Measurements from ENCODE around the gene FAM124B.

The FAM124B gene

DNA sequence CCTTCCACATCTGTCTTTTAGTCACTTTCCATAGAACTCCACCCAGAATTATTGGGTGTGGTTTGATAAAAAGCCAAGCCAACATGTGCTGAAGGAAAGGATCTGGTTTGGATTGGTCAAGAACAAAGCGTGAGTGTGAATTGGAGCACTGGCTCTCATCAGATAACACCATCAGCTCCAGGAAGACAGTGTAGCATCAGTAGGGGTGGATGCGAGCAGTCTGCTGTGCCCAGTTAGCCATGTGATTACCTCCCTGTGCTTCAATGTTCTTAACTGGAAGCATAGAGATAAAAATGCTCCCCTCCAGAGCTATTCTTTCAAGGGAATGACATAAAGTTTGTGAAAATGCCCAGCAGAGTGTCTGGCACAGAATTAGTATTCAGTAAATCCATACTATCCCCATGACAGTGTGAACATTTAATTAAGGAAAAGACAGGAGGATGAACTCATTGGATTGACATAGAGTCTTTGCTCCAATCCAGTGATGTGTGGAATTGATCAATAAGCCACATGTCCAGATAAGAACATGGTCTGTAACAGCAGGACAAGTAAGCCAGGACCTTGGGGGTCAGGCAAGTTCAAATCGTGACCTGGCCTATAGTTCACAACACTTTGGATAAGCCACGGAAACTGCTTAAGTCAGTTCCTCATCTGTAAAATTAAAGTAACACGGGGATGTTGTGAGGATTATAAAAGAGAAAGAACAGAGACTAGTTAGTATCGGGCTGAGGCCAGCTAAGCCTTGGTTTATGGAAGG is 68.0 kb downstream of the FAM124B start:
- FAIRE-seq: no peak

DNA sequence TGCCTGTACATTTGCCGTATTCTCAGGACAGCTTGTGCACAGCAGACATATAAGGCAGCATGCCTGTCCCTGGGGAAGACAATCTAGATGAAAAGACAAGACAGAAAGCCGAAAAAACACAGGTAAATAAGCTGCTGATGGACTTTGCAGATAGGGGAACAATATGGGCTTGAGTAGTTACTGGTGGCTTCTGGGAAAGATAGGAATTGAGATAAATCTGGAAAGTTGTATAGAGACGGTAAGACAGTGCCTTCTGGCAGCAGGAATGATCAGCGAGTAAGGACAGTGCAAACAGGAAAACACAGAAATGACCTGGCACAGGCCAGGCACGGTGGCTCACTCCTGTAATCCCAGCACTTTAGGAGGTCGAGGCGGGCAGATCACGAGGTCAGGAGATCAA is 70.2 kb downstream of the FAM124B start:
- FAIRE-seq: no peak

DNA sequence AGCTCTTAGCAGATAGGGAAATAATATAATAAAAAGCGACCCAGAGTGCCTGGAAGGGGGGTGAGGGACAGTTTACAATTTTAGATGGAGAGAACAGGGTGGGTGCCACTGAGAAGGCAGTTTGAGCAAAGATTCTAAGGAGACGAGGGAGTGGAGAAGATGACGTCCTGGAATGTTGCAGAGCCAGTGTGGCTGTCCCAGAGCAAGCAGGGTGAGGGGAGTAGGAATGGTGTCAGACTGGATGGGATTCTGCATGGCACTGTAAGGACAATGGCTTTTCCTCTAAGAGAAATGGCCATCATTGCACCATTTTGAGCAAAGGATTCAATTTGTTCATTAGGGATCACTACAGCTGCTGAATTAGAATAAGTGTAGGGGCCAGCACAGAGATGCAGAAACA is 73.1 kb downstream of the FAM124B start:
- no peak for FAIRE-seq

Measured in islet of Langerhans (tissue), 1 donor.